Bronchial epithelial cell (primary cell): ENCODE measurements around the gene ORMDL2. TPM values are rescaled to one million over a fixed set of nuclear protein-coding genes. Genes with fewer than 3 reads are reported as not detected.

Experiments used
- DNase-seq: peaks from one replicate; pipeline ENCODE4 v3.0.0-alpha.2; 2010; ENCODE audit warnings: low read depth
- FAIRE-seq: peaks from 2 replicates; lab custom pipeline; 2011; peaks lifted over from hg19 to GRCh38; lab: Jason Lieb, UNC
- H3K27me3 ChIP-seq: 2 replicates; pipeline ENCODE4 v1.5.1; 2011; ENCODE audit warnings: low read length; ENCODE audit not compliant: control insufficient read depth, insufficient read depth
- H3K36me3 ChIP-seq: 2 replicates; pipeline ENCODE4 v1.5.1; 2011; ENCODE audit warnings: low read length; ENCODE audit not compliant: control insufficient read depth, insufficient read depth
- H3K4me3 ChIP-seq: 2 replicates; pipeline ENCODE4 v1.5.1; 2011; ENCODE audit warnings: mild to moderate bottlenecking, low read depth, low read length, control low read depth
- total RNA-seq: library from RNA; depleted of rRNA; stranded (reverse); fragments of >200 nt; gene quantifications from 2 replicates; pipeline ENCODE4 v1.2.1, GENCODE V29; 2014
- TF ChIP-seq, protein P1 (sequence below): IDR thresholded peaks from 2 replicates; pipeline ENCODE4 v1.5.1; 2011; ENCODE audit warnings: mild to moderate bottlenecking, moderate library complexity, low read length, control low read depth, inconsistent platforms; ENCODE audit not compliant: insufficient read depth, severe bottlenecking

ORMDL2 gene
- total RNA-seq, 1 donor from 2014 or later: 46.1 TPM

- TF ChIP-seq, protein P1, sequence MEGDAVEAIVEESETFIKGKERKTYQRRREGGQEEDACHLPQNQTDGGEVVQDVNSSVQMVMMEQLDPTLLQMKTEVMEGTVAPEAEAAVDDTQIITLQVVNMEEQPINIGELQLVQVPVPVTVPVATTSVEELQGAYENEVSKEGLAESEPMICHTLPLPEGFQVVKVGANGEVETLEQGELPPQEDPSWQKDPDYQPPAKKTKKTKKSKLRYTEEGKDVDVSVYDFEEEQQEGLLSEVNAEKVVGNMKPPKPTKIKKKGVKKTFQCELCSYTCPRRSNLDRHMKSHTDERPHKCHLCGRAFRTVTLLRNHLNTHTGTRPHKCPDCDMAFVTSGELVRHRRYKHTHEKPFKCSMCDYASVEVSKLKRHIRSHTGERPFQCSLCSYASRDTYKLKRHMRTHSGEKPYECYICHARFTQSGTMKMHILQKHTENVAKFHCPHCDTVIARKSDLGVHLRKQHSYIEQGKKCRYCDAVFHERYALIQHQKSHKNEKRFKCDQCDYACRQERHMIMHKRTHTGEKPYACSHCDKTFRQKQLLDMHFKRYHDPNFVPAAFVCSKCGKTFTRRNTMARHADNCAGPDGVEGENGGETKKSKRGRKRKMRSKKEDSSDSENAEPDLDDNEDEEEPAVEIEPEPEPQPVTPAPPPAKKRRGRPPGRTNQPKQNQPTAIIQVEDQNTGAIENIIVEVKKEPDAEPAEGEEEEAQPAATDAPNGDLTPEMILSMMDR: no peak
- no peaks in the 10 kb centered on the region for H3K36me3 ChIP-seq
- DNase-seq: no peak
- no peaks in the 10 kb centered on the region for H3K27me3 ChIP-seq
- FAIRE-seq: no peak
- H3K4me3 ChIP-seq: no peak overlapping the region
Observed at GRCh38 chr12:55839345-55840140, 21.7 kb downstream of the ORMDL2 start.

- DNase-seq (no peak), FAIRE-seq (no peak)
- H3K36me3 ChIP-seq: no peaks in the 10 kb centered on the region
- TF ChIP-seq, protein P1: no peak
- no peaks in the 10 kb centered on the region for H3K27me3 ChIP-seq
- H3K4me3 ChIP-seq: no peak overlapping the region
Observed at GRCh38 chr12:55840581-55841351, 22.9 kb downstream of the ORMDL2 start.

- no peak for FAIRE-seq
- no peak within 1 kb of the TSS for H3K4me3 ChIP-seq
- TF ChIP-seq, protein P1: no peak
- H3K27me3 ChIP-seq: no peaks in the 10 kb centered on the region
- no peaks in the 10 kb centered on the region for H3K36me3 ChIP-seq
- peak; percentile 47 for DNase-seq
Observed at GRCh38 chr12:55842681-55843429, 25.0 kb downstream of the ORMDL2 start, which contains the start of gene MMP19. MMP19 (minus strand) TSS chr12:55842936; CDS start chr12:55842830, 106 bp downstream.

DNA sequence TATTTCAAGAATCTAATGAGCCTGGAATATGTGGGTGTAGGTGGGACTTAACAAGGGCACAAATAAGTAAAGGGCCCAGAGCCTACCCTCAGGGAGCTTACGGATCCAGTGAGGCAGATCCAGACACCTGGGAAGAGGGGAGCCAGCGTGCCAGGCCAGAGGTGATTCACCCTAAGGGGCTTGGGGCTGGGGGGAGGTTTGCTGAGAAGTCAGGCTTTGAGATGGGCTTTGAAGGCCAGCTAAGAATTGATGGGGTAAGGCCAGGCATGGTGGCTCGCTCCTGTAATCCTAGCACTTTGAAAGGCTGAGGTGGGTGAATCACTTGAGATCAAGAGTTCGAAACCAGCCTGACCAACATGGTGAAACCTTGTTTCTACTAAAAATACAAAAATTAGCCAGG lies 25.6 kb downstream of the ORMDL2 start:
- TF ChIP-seq, protein P1: no peak
- Histone ChIP-seq H3K4me3 (no peak overlapping the region), H3K27me3 (no peaks in the 10 kb centered on the region), H3K36me3 (no peaks in the 10 kb centered on the region)
- DNase-seq: no peak
- no peak for FAIRE-seq

DNA sequence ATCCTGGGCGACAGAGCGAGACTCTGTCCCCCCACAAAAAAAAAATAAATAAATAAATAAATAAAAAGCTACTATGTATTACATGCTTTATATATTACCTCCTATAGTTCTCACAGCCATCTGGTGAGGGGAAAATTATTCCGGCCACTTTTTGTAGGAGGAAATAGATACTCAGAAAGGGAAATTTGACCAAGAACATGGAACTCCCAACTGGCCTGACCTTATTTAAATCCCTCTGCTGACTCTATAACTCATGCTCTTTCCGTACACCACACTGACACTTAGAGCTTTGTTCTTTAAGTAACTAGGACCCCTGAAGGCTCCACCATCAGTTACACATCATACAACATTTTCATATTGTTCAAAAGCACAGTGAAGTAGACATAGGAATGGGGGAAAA lies 27.1 kb downstream of the ORMDL2 start:
- H3K27me3 ChIP-seq: no peaks in the 10 kb centered on the region
- FAIRE-seq (no peak), DNase-seq (no peak)
- TF ChIP-seq, protein P1: no peak
- no peak overlapping the region for H3K4me3 ChIP-seq
- no peaks in the 10 kb centered on the region for H3K36me3 ChIP-seq
